H1 (cell line): Measurements from ENCODE around the gene CYYR1. TPM values are rescaled to one million over a fixed set of nuclear protein-coding genes. Genes with fewer than 3 reads are reported as not detected.

Source experiments
- JUN ChIP-seq: IDR thresholded peaks from 2 replicates; pipeline ENCODE4 v1.6.1; 2011; ENCODE audit warnings: low read depth, mild to moderate bottlenecking, improper control_type of control experiment, low read length
- polyA plus RNA-seq, 7 experiments: library from polyadenylated mRNA; depleted of rRNA in 3 of 7; stranded (reverse) in 5 of 7; unstranded in 2 of 7; fragments of >200 nt in 5 of 7; fragments of 200-250 nt in 2 of 7; gene quantifications; 1 replicate in 5 of 7; 2 replicates in 1 of 7; 4 replicates in 1 of 7; pipeline versions ENCODE4 v1.2.1 to v1.2.3, GENCODE V29; 2011 to 2013; ENCODE audit warnings: missing spikeins in 2 of 7, mixed read lengths in 2 of 7
- total RNA-seq: library from RNA; stranded (reverse); fragmentation: NEBNext Ultra II Directional; extraction: Animal tissue kit (Norgen Biotek cat#: 25700); gene quantifications from 2 replicates; pipeline ENCODE4 v1.2.1, GENCODE V29; 2021
- TF ChIP-seq, protein P1 (sequence below): fragments of 300-600 bp; sonication (generic); IDR thresholded peaks from 2 replicates; pipeline ENCODE4 v1.7.1; 2012; ENCODE audit warnings: low read length, moderate library complexity, mild to moderate bottlenecking, inconsistent platforms; ENCODE audit not compliant: insufficient replicate concordance

The CYYR1 gene
- total and polyA plus RNA-seq, 2 of the 8 experiments (the other 6 are each of a cell fraction or from before 2014, with no cell fraction given), result 12.2 to 37.9 TPM

GRCh38 chr21:26560612-26561011, 12.5 kb downstream of the CYYR1 start (continued):
- TF ChIP-seq, protein P1, sequence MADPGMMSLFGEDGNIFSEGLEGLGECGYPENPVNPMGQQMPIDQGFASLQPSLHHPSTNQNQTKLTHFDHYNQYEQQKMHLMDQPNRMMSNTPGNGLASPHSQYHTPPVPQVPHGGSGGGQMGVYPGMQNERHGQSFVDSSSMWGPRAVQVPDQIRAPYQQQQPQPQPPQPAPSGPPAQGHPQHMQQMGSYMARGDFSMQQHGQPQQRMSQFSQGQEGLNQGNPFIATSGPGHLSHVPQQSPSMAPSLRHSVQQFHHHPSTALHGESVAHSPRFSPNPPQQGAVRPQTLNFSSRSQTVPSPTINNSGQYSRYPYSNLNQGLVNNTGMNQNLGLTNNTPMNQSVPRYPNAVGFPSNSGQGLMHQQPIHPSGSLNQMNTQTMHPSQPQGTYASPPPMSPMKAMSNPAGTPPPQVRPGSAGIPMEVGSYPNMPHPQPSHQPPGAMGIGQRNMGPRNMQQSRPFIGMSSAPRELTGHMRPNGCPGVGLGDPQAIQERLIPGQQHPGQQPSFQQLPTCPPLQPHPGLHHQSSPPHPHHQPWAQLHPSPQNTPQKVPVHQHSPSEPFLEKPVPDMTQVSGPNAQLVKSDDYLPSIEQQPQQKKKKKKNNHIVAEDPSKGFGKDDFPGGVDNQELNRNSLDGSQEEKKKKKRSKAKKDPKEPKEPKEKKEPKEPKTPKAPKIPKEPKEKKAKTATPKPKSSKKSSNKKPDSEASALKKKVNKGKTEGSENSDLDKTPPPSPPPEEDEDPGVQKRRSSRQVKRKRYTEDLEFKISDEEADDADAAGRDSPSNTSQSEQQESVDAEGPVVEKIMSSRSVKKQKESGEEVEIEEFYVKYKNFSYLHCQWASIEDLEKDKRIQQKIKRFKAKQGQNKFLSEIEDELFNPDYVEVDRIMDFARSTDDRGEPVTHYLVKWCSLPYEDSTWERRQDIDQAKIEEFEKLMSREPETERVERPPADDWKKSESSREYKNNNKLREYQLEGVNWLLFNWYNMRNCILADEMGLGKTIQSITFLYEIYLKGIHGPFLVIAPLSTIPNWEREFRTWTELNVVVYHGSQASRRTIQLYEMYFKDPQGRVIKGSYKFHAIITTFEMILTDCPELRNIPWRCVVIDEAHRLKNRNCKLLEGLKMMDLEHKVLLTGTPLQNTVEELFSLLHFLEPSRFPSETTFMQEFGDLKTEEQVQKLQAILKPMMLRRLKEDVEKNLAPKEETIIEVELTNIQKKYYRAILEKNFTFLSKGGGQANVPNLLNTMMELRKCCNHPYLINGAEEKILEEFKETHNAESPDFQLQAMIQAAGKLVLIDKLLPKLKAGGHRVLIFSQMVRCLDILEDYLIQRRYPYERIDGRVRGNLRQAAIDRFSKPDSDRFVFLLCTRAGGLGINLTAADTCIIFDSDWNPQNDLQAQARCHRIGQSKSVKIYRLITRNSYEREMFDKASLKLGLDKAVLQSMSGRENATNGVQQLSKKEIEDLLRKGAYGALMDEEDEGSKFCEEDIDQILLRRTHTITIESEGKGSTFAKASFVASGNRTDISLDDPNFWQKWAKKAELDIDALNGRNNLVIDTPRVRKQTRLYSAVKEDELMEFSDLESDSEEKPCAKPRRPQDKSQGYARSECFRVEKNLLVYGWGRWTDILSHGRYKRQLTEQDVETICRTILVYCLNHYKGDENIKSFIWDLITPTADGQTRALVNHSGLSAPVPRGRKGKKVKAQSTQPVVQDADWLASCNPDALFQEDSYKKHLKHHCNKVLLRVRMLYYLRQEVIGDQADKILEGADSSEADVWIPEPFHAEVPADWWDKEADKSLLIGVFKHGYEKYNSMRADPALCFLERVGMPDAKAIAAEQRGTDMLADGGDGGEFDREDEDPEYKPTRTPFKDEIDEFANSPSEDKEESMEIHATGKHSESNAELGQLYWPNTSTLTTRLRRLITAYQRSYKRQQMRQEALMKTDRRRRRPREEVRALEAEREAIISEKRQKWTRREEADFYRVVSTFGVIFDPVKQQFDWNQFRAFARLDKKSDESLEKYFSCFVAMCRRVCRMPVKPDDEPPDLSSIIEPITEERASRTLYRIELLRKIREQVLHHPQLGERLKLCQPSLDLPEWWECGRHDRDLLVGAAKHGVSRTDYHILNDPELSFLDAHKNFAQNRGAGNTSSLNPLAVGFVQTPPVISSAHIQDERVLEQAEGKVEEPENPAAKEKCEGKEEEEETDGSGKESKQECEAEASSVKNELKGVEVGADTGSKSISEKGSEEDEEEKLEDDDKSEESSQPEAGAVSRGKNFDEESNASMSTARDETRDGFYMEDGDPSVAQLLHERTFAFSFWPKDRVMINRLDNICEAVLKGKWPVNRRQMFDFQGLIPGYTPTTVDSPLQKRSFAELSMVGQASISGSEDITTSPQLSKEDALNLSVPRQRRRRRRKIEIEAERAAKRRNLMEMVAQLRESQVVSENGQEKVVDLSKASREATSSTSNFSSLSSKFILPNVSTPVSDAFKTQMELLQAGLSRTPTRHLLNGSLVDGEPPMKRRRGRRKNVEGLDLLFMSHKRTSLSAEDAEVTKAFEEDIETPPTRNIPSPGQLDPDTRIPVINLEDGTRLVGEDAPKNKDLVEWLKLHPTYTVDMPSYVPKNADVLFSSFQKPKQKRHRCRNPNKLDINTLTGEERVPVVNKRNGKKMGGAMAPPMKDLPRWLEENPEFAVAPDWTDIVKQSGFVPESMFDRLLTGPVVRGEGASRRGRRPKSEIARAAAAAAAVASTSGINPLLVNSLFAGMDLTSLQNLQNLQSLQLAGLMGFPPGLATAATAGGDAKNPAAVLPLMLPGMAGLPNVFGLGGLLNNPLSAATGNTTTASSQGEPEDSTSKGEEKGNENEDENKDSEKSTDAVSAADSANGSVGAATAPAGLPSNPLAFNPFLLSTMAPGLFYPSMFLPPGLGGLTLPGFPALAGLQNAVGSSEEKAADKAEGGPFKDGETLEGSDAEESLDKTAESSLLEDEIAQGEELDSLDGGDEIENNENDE, result no peak
- no peak for TF ChIP-seq JUN
- TF ChIP-seq, all 59 proteins: peak for 0
